Hepatocyte (in vitro differentiated cells): Measurements from ENCODE around the gene WDFY2. TPM values are rescaled to one million over a fixed set of nuclear protein-coding genes. Genes with fewer than 3 reads are reported as not detected.

ENCODE experiments used
- DNase-seq: peaks from one replicate; pipeline ENCODE4 v3.0.0-alpha.2; 2016; ENCODE audit warnings: low spot score
- H2AFZ ChIP-seq: fragments of 200-600 bp; sonication (generic); 2 replicates; pipeline ENCODE4 v1.6.0; 2016; ENCODE audit warnings: antibody characterized with exemption, mild to moderate bottlenecking
- H3K27ac ChIP-seq: fragments of 200-600 bp; sonication (generic); 2 replicates; pipeline ENCODE4 v1.5.1; 2016; ENCODE audit warnings: mild to moderate bottlenecking
- H3K27me3 ChIP-seq: fragments of 200-600 bp; sonication (generic); 2 replicates; pipeline ENCODE4 v1.6.1; 2016
- H3K36me3 ChIP-seq: fragments of 200-600 bp; sonication (generic); replicated peaks from 2 replicates; pipeline ENCODE4 v1.5.1; 2016; ENCODE audit warnings: low read depth; ENCODE audit not compliant: insufficient read depth
- H3K4me1 ChIP-seq: fragments of 200-600 bp; sonication (generic); 2 replicates; pipeline ENCODE4 v1.5.1; 2016; ENCODE audit warnings: mild to moderate bottlenecking, moderate library complexity; ENCODE audit not compliant: insufficient read depth
- H3K4me2 ChIP-seq: fragments of 200-600 bp; sonication (generic); 2 replicates; pipeline ENCODE4 v1.6.0; 2016
- H3K4me3 ChIP-seq: fragments of 200-600 bp; sonication (generic); 2 replicates; pipeline ENCODE4 v1.5.1; 2016; ENCODE audit warnings: mild to moderate bottlenecking
- H3K79me2 ChIP-seq: fragments of 200-600 bp; sonication (generic); 2 replicates; pipeline ENCODE4 v1.6.0; 2017; ENCODE audit warnings: mild to moderate bottlenecking
- H3K9me2 ChIP-seq: fragments of 200-600 bp; sonication (generic); replicated peaks from 2 replicates; pipeline ENCODE4 v1.6.0; 2017; ENCODE audit warnings: mild to moderate bottlenecking; ENCODE audit not compliant: insufficient read depth
- H3K9me3 ChIP-seq: fragments of 200-600 bp; sonication (generic); 2 replicates; pipeline ENCODE4 v1.5.1; 2016; ENCODE audit warnings: low read depth, mild to moderate bottlenecking
- H4K20me1 ChIP-seq: fragments of 200-600 bp; sonication (generic); 2 replicates; pipeline ENCODE4 v1.6.0; 2016; ENCODE audit warnings: mild to moderate bottlenecking; ENCODE audit not compliant: insufficient read depth, poor library complexity, severe bottlenecking
- CTCF ChIP-seq: fragments of 200-600 bp; sonication (generic); IDR thresholded peaks from 2 replicates; pipeline ENCODE4 v1.5.1; 2016; ENCODE audit warnings: antibody characterized with exemption, mild to moderate bottlenecking; ENCODE audit not compliant: poor library complexity
- EZH2 ChIP-seq: fragments of 200-600 bp; sonication (generic); IDR thresholded peaks from 2 replicates; pipeline ENCODE4 v1.6.1; 2016; ENCODE audit warnings: antibody characterized with exemption, mild to moderate bottlenecking, borderline replicate concordance
- EZH2phosphoT487 ChIP-seq: fragments of 200-600 bp; sonication (generic); IDR thresholded peaks from one replicate; pipeline ENCODE4 v1.6.1; 2018; ENCODE audit warnings: antibody characterized with exemption, mild to moderate bottlenecking, low read depth, moderate library complexity; ENCODE audit not compliant: unreplicated experiment, severe bottlenecking
- WGBS: methylation state at CpG from one replicate; pipeline ENCODE4 v1.1.6; 2016; ENCODE audit warnings: low lambda C conversion rate; ENCODE audit errors: missing lambda C conversion rate; 5-methylcytosine and 5-hydroxymethylcytosine counted together
- polyA plus RNA-seq: library from polyadenylated mRNA; unstranded; fragments of >200 nt; fragmentation: Nextera tagmentation; extraction: Ambion mirVana; gene quantifications from 2 replicates; pipeline ENCODE4 v1.2.1, GENCODE V29; 2016
- total RNA-seq: library from RNA; depleted of rRNA; stranded (reverse); fragments of >200 nt; gene quantifications from 2 replicates; pipeline ENCODE4 v1.2.3, GENCODE V29; 2014

WDFY2 gene
- total and polyA plus RNA-seq, 2 experiments from 2014 or later = 9.0 to 9.1 TPM

GRCh38 chr13:51767100-51767499, 182.8 kb downstream of the WDFY2 start:
- TF ChIP-seq EZH2phosphoT487 = no peak
- no peak for TF ChIP-seq CTCF
- no peak for TF ChIP-seq EZH2
- no peaks in the 10 kb centered on the region for H3K27me3 ChIP-seq
- no peak for DNase-seq

DNA sequence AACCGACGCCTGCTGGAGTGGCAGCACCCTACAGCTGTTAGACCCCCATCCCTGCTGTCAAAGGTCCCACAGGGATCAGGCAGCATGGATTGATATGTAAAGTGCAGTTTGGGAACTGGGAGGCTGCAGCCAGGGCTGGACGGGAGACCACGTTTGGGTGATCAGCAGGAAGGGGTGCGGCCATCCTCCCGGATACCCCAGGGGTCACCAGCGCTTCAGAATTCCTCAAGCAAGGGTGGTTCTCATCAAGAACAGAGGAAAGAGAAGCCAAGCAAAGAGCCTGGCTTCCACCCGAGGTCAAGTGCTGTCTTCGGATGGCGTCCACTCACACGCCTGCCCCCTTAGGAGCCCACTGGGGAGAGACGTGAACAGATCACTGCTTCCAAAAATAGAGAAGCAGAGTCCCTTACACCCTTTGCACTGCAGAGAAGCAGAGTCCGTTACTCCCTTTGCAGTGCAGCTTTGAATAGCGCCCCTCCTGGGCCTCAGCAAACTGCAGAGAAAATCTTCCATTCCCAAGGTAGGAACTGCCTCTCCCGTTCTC, 184.2 kb downstream of the WDFY2 start:
- H3K79me2 ChIP-seq = no peaks in the 10 kb centered on the region
- no peaks in the 10 kb centered on the region for H3K9me2 ChIP-seq
- TF ChIP-seq EZH2phosphoT487 (no peak), EZH2 (no peak), CTCF (no peak)
- H3K4me1 ChIP-seq = peaks cover 16% of the 10 kb centered on the region
- H3K36me3 ChIP-seq = no peaks in the 10 kb centered on the region
- no peaks in the 10 kb centered on the region for H3K27me3 ChIP-seq
- no peak for DNase-seq
- no peaks in the 10 kb centered on the region for H4K20me1 ChIP-seq
- no peaks in the 10 kb centered on the region for H3K9me3 ChIP-seq
- no peak overlapping the region for H2AFZ ChIP-seq
- H3K4me3 ChIP-seq = no peak overlapping the region
- WGBS = 86% methylated on average over 15 of the region's 15 CpGs
- H3K27ac ChIP-seq = no peak overlapping the region
- no peak overlapping the region for H3K4me2 ChIP-seq

More at GRCh38 chr13:51767100-51767499, 182.8 kb downstream of the WDFY2 start:
- Histone ChIP-seq H3K27ac (no peak overlapping the region), H4K20me1 (no peaks in the 10 kb centered on the region), H3K4me1 (peaks cover 16% of the 10 kb centered on the region), H3K4me2 (no peak overlapping the region), H3K9me3 (no peaks in the 10 kb centered on the region), H2AFZ (no peak overlapping the region), H3K36me3 (no peaks in the 10 kb centered on the region), H3K79me2 (no peaks in the 10 kb centered on the region), H3K4me3 (no peak overlapping the region), H3K9me2 (no peaks in the 10 kb centered on the region)
- WGBS = 90% methylated on average over 8 of the region's 8 CpGs

DNA sequence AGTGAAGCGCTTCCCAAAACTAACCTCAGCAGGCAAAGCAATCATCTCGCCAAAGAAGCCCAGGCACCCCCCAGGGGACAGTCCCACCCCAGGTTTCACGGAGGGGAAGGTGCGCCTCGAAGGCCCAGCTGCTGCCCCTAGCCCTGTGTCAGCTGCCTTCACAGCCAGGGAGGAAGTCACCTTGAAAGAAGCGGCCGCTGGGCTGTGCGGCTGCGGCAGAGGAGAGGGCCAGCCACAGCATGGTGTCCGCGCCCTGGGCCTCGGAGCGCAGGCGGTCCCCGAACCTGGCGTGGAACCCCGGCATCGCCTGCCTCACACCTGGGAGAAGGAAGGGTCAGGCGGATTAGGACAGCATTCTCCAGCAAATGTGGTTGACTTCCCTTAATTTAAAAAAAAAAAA, 184.7 kb downstream of the WDFY2 start:
- 89% methylated on average over 19 of the region's 19 CpGs for WGBS
- no peak overlapping the region for H3K27ac ChIP-seq
- TF ChIP-seq CTCF (no peak), EZH2 (no peak), EZH2phosphoT487 (no peak)
- H3K9me3 ChIP-seq = no peaks in the 10 kb centered on the region
- no peak overlapping the region for H2AFZ ChIP-seq
- H3K9me2 ChIP-seq = no peaks in the 10 kb centered on the region
- no peak for DNase-seq
- H3K79me2 ChIP-seq = no peaks in the 10 kb centered on the region
- no peaks in the 10 kb centered on the region for H3K27me3 ChIP-seq
- H3K4me1 ChIP-seq = peaks cover 13% of the 10 kb centered on the region
- H3K36me3 ChIP-seq = no peaks in the 10 kb centered on the region
- H3K4me2 ChIP-seq = no peak overlapping the region
- no peaks in the 10 kb centered on the region for H4K20me1 ChIP-seq
- no peak overlapping the region for H3K4me3 ChIP-seq
